ENCODE results near the gene ZNF385D.

The ZNF385D gene

GRCh38 chr3:21670386-21670785 is 80.6 kb downstream of the ZNF385D start:
- DNase-seq, result no peak

DNA sequence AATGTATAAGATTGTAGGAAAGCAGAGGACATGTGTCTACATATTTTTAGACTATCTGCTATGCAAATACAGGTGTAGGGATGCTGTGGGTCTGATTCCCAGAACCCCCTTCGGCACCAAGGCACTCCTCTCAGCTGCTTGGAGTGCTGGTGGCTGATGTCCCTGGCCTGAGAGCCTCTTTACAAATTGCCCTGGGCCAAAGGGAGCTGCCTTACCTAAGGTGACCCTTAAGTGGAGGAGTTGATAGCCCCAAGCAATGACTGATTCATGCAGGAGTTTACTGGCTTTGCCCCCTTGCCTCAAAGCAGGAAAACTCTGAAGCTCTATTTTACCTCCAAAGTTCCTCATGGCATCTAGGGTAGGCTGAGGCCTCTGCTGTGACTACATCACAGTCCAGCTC is 83.0 kb downstream of the ZNF385D start:
- DNase-seq, result no peak

- DNase-seq, result no peak
These were observed 85.4 kb downstream of the ZNF385D start for GRCh38 chr3:21665444-21666100.

- DNase-seq, result no peak
These were observed 86.0 kb downstream of the ZNF385D start for GRCh38 chr3:21664996-21665395.

DNA sequence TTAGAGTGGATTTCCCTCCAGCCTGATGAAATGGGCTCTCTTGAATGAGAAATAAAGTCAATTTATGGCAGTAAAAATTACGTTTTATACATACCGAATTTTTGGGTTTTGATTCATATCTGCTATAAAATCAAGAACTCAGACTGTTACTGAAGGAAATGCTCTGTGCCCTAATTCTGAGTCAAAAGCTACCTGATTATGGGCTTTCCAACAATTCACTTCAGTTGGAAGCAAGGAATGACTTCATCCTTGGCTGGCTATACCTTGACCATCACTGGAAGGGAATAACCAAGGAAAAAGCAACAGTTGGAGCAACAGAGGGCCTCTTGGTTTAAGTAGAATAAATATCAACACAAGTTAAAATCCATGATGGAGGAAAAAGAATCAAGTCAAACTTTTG is 88.6 kb downstream of the ZNF385D start:
- no peak for DNase-seq

DNA sequence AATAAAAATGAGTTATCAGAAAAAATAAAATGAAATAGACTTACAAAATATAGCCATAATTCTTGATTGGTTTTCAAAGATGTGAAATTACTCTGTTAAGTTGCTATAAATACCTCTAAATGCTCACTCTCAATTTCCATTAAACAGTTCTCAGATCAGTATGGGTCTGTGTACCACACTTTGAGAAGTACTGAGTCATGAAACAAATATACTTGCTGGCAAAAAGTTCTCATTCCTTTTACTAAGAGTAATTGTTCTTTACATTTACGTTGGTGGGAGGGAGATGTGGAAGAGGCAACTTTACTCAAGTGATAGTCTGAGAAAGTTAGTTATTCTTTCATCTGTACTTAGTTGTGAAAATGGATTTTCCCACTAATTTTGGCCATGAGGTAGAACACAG is 96.3 kb downstream of the ZNF385D start:
- DNase-seq, result no peak

DNA sequence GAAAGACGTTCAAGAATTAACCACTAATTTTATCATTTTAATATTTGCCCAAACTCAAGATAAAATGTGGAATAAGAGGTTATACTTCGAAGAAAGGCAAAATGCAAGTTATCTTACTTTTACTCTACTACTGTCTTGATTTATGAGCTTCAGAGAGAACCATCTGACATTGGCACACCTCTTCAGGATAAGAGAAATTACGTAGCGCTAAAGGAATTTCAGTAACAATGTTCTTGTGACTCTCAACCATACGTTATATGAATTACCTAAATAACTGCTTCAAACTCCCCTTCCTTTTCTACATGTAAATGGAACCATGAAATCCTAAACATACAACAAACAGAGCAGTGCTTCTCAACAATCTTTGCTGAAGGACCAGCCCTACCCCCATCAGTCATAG is 96.8 kb downstream of the ZNF385D start:
- DNase-seq, result no peak

GRCh38 chr3:21649519-21649918 is 101.5 kb downstream of the ZNF385D start:
- DNase-seq, result no peak

GRCh38 chr3:21647961-21648360 is 103.0 kb downstream of the ZNF385D start:
- no peak for DNase-seq

DNA sequence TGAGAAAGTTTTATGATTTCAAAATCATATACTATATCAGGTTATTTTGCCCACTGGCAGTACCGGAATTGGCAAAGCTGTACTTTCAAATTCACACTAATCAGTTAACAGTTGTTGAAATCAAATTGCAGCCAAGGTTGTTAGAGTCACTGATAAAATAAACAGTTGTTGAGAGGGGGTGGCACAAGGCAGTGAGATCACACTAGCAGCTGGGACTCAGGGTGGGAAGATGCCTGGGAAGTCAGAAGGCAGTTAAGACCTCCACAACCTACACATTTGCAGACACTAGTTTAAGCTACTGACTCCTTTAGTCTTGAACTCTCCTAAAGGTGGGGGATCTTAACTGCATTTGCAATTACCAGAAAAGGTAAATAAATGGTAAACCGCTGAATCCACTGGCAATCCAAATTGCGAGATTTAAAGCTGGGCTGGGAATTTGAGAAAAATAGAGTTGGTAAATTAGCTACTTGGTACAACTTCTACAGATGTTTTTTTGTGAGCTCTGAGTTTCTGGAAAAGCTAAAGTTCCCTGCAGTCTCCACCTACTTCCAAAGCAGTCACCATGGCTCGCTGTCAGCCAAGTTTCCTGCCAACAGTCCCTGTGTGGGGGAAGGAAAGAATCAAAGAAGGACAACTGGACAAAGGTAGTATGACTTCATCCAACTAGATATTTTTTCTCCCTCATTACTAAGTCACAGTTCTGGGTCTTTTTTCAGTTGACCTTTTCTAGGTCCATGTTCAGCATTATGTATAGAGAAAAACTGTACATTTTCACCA is 105.7 kb downstream of the ZNF385D start:
- no peak for DNase-seq

DNA sequence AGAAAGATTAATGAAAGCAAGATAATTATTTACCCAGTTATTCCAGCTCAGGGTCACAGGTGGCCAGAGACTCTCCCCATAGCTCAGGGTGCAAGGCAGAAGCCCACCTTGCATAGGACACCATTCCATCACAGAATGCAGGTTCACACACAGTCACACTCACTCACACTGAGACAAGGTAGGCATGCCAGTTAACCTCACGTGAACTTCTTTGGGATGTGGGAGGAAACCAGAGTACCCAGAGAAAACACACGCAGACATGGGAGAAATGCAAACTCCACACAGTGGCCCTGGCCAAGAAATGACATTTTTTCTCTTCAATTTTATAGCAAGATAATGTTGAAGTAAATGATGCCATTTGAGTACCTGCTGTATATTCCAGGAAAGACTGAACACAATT is 106.7 kb downstream of the ZNF385D start:
- DNase-seq, result no peak

DNA sequence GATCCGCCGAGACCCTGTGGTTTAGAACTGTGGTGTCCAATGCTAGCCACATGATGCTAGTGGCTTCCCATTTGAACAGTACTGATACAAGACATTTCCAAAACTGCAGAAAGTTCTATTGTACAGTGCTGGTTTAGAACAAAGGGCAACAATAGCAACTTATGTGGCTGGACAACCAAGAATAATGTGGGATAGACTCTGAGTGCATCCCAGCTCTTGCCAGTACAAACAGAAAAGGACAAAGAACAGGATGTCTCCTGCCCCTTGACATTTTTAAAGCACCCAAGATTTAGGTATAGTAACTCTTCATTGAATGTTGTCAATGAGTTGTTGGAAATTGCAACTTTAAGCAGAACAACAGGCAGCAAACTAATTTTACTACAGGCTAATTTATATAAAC is 107.3 kb downstream of the ZNF385D start:
- no peak for DNase-seq

DNA sequence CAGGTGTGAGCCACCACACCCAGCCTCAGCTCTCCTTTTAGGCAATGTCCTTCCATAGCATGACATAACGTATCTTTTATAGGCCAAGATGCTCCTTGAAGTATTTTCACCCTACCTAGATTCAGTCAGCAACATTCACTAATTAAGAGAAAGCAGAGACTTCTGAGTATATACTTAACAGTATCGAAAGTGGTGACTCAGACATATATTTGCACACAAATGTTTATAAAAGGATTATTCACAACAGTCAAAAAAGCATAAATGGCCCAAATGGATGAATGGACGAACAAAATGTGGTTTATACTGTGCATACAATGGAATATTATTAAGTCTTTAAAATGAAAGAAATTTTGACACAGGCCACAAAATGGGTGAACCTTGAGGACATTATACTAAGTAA is 108.6 kb downstream of the ZNF385D start:
- no peak for DNase-seq

GRCh38 chr3:21641959-21642358 is 109.1 kb downstream of the ZNF385D start:
- no peak for DNase-seq

- no peak for DNase-seq
These were observed 112.5 kb downstream of the ZNF385D start for GRCh38 chr3:21638488-21638887.

DNA sequence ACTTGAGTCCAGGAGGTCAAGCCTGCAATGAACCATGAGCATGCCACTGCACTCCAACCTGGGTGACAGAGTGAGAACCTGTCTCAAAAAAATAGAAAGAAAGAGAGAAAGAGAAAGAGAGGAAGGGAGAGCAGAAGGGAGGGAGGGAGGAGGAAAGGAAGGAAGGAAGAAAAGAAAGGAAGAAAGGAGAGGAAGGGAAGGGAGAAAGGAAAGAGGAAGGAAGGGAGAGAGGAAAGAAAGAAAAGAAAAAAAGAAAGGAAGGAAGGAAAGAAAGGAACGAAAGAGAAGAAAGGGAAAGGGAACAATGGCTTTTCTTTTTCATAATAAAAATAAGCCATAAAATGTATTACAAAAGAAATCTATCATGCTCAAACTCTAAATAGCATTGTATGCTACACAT is 116.9 kb downstream of the ZNF385D start:
- no peak for DNase-seq

DNA sequence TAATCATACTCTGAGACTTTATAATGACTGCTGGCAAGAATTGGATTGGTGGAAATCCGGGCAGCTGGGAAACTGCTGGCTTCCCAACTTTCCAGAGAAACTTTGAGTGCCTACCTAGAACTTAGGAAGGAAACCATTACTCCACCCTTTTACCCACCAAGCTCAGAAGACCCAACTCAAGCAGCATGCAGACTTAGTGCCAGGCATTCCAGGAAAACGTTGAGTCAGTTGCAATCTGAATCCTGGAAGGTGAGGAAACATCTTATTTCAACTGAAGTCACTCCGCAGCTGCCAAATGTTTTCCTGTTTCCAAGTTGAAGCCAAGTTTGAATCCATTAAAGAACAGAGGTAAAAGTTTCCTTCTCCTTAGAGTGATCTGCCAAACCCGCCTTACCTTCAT is 126.5 kb downstream of the ZNF385D start:
- no peak for DNase-seq

DNA sequence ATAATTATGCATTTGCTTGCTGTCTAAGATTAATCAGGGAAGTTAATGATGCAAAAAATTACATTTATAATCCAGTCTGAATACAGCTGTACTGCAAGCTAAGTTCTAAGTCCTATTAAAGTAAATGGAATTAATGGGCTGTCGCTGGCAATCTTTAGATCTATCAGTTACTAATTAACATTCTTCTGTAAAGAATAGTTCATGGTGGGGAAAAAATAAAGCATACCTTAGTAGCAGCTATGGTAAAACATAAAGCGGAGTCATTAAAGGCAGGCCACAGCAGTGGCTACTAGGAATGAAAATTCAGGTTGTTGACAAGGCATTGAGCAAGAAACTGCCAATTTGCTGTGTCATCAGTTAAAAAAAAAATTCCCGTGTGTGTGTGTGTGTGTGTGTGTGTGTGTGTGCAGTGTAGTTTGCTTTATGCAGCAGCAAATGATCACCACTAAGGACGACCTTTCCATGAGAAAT is 129.8 kb downstream of the ZNF385D start:
- no peak for DNase-seq

GRCh38 chr3:21620511-21621155 is 130.4 kb downstream of the ZNF385D start:
- no peak for DNase-seq

DNA sequence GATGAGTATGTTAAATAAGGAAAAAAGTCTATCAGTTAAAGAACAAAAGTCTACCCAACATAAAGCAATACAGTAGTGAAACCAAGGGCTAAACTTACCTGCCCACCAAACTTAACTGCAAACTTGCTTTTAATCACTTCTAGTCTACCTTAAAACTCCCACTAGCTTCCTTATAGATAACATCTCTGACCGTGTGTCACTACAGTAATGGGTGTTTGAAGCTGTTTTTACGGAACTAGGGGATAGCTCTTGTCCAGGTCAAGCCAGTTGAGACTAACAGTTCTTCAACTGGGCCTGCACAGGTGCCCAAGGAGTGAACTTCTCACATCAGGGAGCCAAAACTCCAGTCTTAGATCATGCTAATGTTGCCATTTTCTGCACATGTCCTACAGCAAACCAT is 132.3 kb downstream of the ZNF385D start:
- no peak for DNase-seq

GRCh38 chr3:21613372-21614070 is 137.5 kb downstream of the ZNF385D start:
- DNase-seq, result no peak

GRCh38 chr3:21601178-21601577 is 149.8 kb downstream of the ZNF385D start:
- no peak for DNase-seq

- DNase-seq, result no peak
These were observed 151.1 kb downstream of the ZNF385D start for GRCh38 chr3:21599890-21600289.

DNA sequence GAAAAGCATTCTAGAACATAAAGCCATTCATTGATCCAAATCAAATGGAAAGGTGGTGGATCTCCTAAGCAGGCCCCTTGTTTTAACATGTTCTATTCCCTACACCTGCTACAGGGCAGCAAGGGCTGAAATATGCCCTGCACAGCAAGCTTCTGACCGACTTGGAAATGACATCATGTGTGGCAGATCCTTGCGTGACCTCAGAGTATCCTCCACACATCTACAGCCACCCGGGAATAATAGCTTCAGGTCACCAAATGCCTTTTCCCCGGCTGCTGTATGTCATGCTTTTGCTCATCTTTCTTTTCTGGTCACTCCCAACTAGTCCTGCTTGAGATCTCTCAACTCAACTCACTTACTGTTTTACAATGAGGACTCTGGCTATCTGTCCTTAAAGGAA is 158.2 kb downstream of the ZNF385D start:
- DNase-seq, result no peak
